Thoracic aorta (tissue), 2 donors: Measurements from ENCODE around the gene PAFAH1B2. TPM values are rescaled to one million over a fixed set of nuclear protein-coding genes. Genes with fewer than 3 reads are reported as not detected.

ENCODE experiments used
- ATAC-seq: fragments of 150-250 bp; one replicate; pipeline ENCODE4 v1.8.0; 2017; ENCODE audit warnings: low read depth; ENCODE audit not compliant: insufficient number of reproducible peaks, low FRiP score
- DNase-seq: peaks from one replicate; pipeline ENCODE4 v3.0.0-alpha.2; 2020; ENCODE audit warnings: low spot score
- H3K27ac ChIP-seq, 2 donors: fragments of 200-600 bp; sonication (generic); 1 replicate in 1 of 2; 2 replicates in 1 of 2; pipeline ENCODE4 v1.5.1; 2016; ENCODE audit warnings: mild to moderate bottlenecking in 2 of 2, moderate library complexity in 2 of 2
- H3K27me3 ChIP-seq: fragments of 200-600 bp; sonication (generic); replicated peaks from 2 replicates; pipeline ENCODE4 v1.6.0; 2016; ENCODE audit warnings: mild to moderate bottlenecking; ENCODE audit not compliant: insufficient read depth
- H3K36me3 ChIP-seq: fragments of 200-600 bp; sonication (generic); one replicate; pipeline ENCODE4 v1.5.1; 2016
- H3K4me1 ChIP-seq, 2 donors: fragments of 200-600 bp; sonication (generic); 1 replicate in 1 of 2; 2 replicates in 1 of 2; pipeline versions ENCODE4 v1.5.1 to v1.6.0; 2016; ENCODE audit warnings: low read depth in 2 of 2, mild to moderate bottlenecking in 1 of 2; ENCODE audit not compliant: control insufficient read depth in 1 of 2
- H3K4me3 ChIP-seq: fragments of 200-600 bp; sonication (generic); 2 replicates; pipeline ENCODE4 v1.5.1; 2016; ENCODE audit warnings: mild to moderate bottlenecking
- H3K9me3 ChIP-seq: fragments of 200-600 bp; sonication (generic); 2 replicates; pipeline ENCODE4 v1.5.1; 2016
- total RNA-seq, 2 donors: library from RNA; depleted of rRNA; stranded (reverse); fragments of >200 nt; gene quantifications; one replicate each; pipeline versions ENCODE4 v1.1.0 to v1.2.3, GENCODE V29; 2016
- TF ChIP-seq, protein P1 (sequence below): fragments of 200-600 bp; sonication (generic); IDR thresholded peaks from one replicate; pipeline ENCODE4 v1.5.1; 2019; ENCODE audit warnings: antibody characterized with exemption

Gene PAFAH1B2, protein sequence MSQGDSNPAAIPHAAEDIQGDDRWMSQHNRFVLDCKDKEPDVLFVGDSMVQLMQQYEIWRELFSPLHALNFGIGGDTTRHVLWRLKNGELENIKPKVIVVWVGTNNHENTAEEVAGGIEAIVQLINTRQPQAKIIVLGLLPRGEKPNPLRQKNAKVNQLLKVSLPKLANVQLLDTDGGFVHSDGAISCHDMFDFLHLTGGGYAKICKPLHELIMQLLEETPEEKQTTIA
- total RNA-seq, result 10 to 100 TPM; 66.3 to 75.8 TPM

DNA sequence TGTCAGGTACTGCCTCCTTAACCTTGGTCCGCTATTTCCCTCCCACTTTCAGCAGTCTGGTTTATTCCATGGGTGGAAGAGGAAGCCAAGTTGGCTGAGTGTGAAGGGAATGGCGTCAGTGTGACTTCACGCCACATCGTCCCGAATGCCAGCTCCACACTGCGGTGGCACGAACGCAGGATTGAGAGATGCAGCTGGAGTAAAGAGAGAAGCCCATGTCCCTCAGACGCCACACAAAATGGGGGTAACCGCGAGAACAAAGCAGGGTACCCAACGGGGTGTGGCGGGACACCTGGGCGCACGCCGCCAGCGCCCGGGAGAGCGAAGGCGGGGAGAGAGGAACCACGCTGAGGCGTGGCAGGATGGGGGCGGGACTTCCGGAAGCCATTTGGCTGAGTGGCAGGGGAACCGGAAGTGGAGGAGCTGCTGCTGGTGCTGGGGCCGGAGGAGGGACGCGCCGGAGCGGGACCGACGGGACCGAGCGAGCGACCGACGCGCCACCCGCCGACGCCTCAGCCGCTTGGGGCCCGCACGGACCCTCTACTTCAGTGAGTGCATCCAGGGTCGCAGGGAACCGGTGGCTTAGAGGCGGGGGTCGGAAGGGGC is at the start of gene PAFAH1B2:
Gene PAFAH1B2, plus strand, starts transcription at position 417 of the 606 bp plus-strand sequence. CDS start 8,161 bp downstream, outside the sequence.
- TF ChIP-seq, protein P1, sequence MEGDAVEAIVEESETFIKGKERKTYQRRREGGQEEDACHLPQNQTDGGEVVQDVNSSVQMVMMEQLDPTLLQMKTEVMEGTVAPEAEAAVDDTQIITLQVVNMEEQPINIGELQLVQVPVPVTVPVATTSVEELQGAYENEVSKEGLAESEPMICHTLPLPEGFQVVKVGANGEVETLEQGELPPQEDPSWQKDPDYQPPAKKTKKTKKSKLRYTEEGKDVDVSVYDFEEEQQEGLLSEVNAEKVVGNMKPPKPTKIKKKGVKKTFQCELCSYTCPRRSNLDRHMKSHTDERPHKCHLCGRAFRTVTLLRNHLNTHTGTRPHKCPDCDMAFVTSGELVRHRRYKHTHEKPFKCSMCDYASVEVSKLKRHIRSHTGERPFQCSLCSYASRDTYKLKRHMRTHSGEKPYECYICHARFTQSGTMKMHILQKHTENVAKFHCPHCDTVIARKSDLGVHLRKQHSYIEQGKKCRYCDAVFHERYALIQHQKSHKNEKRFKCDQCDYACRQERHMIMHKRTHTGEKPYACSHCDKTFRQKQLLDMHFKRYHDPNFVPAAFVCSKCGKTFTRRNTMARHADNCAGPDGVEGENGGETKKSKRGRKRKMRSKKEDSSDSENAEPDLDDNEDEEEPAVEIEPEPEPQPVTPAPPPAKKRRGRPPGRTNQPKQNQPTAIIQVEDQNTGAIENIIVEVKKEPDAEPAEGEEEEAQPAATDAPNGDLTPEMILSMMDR, result no peak
- H3K27me3 ChIP-seq, result no peaks in the 10 kb centered on the region

DNA sequence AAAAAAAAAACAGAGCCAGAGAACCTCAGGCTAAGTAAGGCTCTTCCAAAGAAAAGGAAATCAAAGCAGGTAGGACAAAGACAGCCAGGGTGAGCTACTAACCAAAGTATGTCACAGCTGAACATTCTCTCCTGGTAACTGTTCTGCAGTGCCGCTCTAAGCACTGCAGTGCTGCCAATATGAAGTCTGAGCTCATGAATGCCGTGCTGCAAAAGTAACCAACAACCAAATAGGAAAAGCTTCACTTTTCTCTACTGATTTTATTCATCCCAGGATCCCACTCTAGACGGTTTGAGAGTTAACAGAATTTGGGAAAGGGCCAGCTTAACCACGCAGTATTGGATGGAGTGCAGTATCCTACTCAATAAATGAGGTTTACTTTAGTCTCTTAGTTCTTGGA is 49.3 kb upstream of the PAFAH1B2 start:
- H3K4me3 ChIP-seq, result peak overlapping the region; percentile 35
- H3K4me1 ChIP-seq, result peaks cover 40 to 82% of the 10 kb centered on the region in 2 donors
- H3K36me3 ChIP-seq, result no peaks in the 10 kb centered on the region
- no peaks in the 10 kb centered on the region for H3K9me3 ChIP-seq
- peak overlapping the region in 1 of 2 donors; percentile 34 for H3K27ac ChIP-seq
- DNase-seq, result no peak
- TF ChIP-seq, protein P1, result no peak
- no peaks in the 10 kb centered on the region for H3K27me3 ChIP-seq
- no peak for ATAC-seq

More for the DNA sequence above, at the start of gene PAFAH1B2:
- Histone ChIP-seq H3K4me3 (peak within 1 kb of the TSS; percentile 88), H3K9me3 (no peaks in the 10 kb centered on the region), H3K4me1 (peaks cover 23 to 35% of the 10 kb centered on the region in 2 donors), H3K27ac (peak within 1 kb of the TSS; percentile 88 to 91), H3K36me3 (no peaks in the 10 kb centered on the region)
- ATAC-seq, result peak; percentile 91
- DNase-seq, result peak; percentile 83

DNA sequence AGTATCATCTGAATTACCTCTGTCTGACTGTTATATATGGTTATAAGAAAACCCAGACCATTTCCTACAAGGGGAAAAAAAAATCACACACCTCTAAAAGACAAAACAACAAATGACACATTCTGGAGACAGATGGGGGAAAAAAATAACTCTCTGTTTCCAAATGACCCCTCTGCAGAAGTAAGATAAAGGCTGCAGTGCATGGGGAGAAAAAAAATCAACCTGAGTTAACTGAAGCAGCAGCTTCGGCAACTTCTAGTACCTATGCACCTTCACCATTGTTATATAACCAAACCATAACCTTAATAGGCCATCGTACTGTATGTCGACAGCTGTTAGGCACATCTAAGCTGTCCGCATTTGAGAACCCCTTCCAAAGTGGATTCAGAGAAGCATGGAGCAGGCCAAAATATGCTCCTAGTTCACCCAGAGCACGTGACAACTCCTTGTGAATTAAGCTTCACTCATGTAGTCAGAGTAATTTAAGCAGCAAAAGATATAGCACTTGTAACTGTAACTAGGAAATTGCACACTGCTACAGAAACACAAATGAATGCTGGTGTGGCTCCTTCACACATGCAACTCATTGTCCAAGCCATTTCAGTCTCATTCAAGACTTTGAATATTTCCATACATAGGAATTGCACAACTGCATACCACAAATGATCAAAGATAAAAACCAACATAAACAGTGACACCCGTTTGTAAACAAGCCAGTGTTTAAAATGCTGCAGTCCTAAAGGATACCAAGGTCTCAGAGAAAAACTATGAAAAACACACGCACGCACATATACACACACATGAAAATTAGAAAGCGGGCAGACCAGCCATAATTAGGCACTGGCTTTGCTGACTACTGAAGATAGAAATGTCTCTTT is 48.6 kb upstream of the PAFAH1B2 start:
- Histone ChIP-seq H3K36me3 (no peaks in the 10 kb centered on the region), H3K27me3 (no peaks in the 10 kb centered on the region), H3K4me3 (peak overlapping the region; percentile 35), H3K4me1 (peaks cover 33 to 75% of the 10 kb centered on the region in 2 donors), H3K9me3 (no peaks in the 10 kb centered on the region), H3K27ac (peak overlapping the region; percentile 90 to 97)
- TF ChIP-seq, protein P1, result no peak
- ATAC-seq (no peak), DNase-seq (no peak)

- H3K4me1 ChIP-seq, result peaks cover 33 to 69% of the 10 kb centered on the region in 2 donors
- TF ChIP-seq, protein P1, result no peak
- no peak for DNase-seq
- H3K27ac ChIP-seq, result peak overlapping the region; percentile 90 to 97
- no peaks in the 10 kb centered on the region for H3K36me3 ChIP-seq
- no peak for ATAC-seq
- no peaks in the 10 kb centered on the region for H3K27me3 ChIP-seq
- peak overlapping the region; percentile 85 for H3K4me3 ChIP-seq
- no peaks in the 10 kb centered on the region for H3K9me3 ChIP-seq
Observed at GRCh38 chr11:117096201-117096991, 47.7 kb upstream of the PAFAH1B2 start.
